GM19372 (cell line): Measurements from ENCODE around the gene PCDH12.
A peak's percentile ranks its signal among the peaks of the same experiment; 100 is the strongest.

ENCODE experiments used
- ATAC-seq: cut with Tn5 transposase; IDR thresholded peaks from one replicate; pipeline ENCODE4 v1.9.1; 2021; ENCODE audit warnings: mild to moderate bottlenecking, low read depth, moderate library complexity; ENCODE audit not compliant: unreplicated experiment

The PCDH12 gene

GRCh38 chr5:141941779-141942178 is 16.2 kb downstream of the PCDH12 start:
- ATAC-seq: no peak

GRCh38 chr5:141941307-141941706 is 16.7 kb downstream of the PCDH12 start:
- ATAC-seq: no peak

GRCh38 chr5:141940695-141941271 is 17.2 kb downstream of the PCDH12 start:
- ATAC-seq: no peak

- ATAC-seq: no peak
Measured at GRCh38 chr5:141935538-141935937, 22.5 kb downstream of the PCDH12 start.

GRCh38 chr5:141934099-141934844 is 23.7 kb downstream of the PCDH12 start:
- ATAC-seq: no peak

- no peak for ATAC-seq
Measured at GRCh38 chr5:141933151-141933550, 24.9 kb downstream of the PCDH12 start.

GRCh38 chr5:141931694-141932093 is 26.3 kb downstream of the PCDH12 start:
- no peak for ATAC-seq

- no peak for ATAC-seq
Measured at GRCh38 chr5:141929398-141930058, 28.5 kb downstream of the PCDH12 start.

- ATAC-seq: no peak
Measured at GRCh38 chr5:141928051-141928450, 30.0 kb downstream of the PCDH12 start.

GRCh38 chr5:141926434-141926833 is 31.6 kb downstream of the PCDH12 start:
- no peak for ATAC-seq

GRCh38 chr5:141923448-141924313 is 34.3 kb downstream of the PCDH12 start, which contains the start of gene DELE1:
Gene DELE1 (plus strand): TSS chr5:141923871. CDS start chr5:141923942, 71 bp downstream.
- peak; percentile 96 for ATAC-seq

- ATAC-seq: peak; percentile 7
Measured at GRCh38 chr5:141922827-141923447, 35.1 kb downstream of the PCDH12 start.

GRCh38 chr5:141920771-141921170 is 37.2 kb downstream of the PCDH12 start:
- ATAC-seq: no peak

GRCh38 chr5:141919218-141920119 is 38.5 kb downstream of the PCDH12 start:
- no peak for ATAC-seq

- no peak for ATAC-seq
Measured at GRCh38 chr5:141917760-141918159, 40.2 kb downstream of the PCDH12 start.

GRCh38 chr5:141916522-141916921 is 41.5 kb downstream of the PCDH12 start:
- no peak for ATAC-seq

- ATAC-seq: no peak
Measured at GRCh38 chr5:141915881-141916336, 42.1 kb downstream of the PCDH12 start.

- ATAC-seq: no peak
Measured at GRCh38 chr5:141914797-141915196, 43.2 kb downstream of the PCDH12 start.

GRCh38 chr5:141914199-141914743 is 43.7 kb downstream of the PCDH12 start:
- ATAC-seq: peak; percentile 74
